ENCODE results near the gene ENO4.
A peak's percentile ranks its signal among the peaks of the same experiment; 100 is the strongest.

Gene ENO4

DNA sequence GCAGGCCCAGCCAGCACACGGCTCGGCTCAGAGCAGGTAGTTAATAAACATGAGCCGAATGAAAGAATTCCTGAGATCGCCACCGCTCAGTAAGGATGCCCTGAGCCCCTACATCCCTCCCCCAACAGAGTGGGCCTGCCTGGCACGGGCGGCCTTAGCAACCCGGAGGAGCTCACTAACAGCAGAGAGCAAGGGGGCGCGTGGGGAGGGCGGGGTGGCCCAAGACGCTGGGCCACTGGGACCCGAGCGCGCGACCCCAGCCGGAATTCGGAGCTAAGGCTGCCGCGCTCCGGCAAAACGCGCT, 403 bp upstream of the ENO4 start:
- no peaks in the 10 kb centered on the region for H3K27me3 ChIP-seq (ENCODE audit: low read length)
- no peaks in the 10 kb centered on the region for H3F3A ChIP-seq (ENCODE audit: insufficient read depth)
- H3K36me3 ChIP-seq (ENCODE audit: low read length): no peaks in the 10 kb centered on the region
- H3K9me2 ChIP-seq (replicated peaks; ENCODE audit: insufficient read depth, low read length): no peaks in the 10 kb centered on the region
- 0 out of 2 replicates have a peak overlapping the region, but pooled peaks have one; percentile 28 for H3K27ac ChIP-seq (ENCODE audit: low read depth, low read length)
- H4K20me1 ChIP-seq (ENCODE audit: low read depth, low read length): no peaks in the 10 kb centered on the region
- peak overlapping the region; percentile 35 for H3K4me2 ChIP-seq (ENCODE audit: low read depth, low read length, poor library complexity, severe bottlenecking)
- H3K4me3 ChIP-seq (ENCODE audit: insufficient read depth, low read length, poor library complexity, severe bottlenecking): peak overlapping the region; percentile 29
- peak overlapping the region; percentile 45 for H3K9ac ChIP-seq (ENCODE audit: low read length)
- H3K79me2 ChIP-seq (ENCODE audit: insufficient read depth, low read length): no peaks in the 10 kb centered on the region
- H2AFZ ChIP-seq (ENCODE audit: low read depth, low read length, severe bottlenecking): peak overlapping the region; percentile 17
- H3K9me3 ChIP-seq (ENCODE audit: insufficient read depth, low read length): no peaks in the 10 kb centered on the region
- TF ChIP-seq EZH2phosphoT487 (conservative IDR thresholded peaks at IDR 0.05; ENCODE audit: low read length): no peak
- no peak for TF ChIP-seq CTCF (IDR thresholded peaks at IDR 0.05; ENCODE audit: insufficient read depth, low read length, poor library complexity, severe bottlenecking)

GRCh38 chr10:116850058-116850611, 836 bp downstream of the ENO4 start:
- peak overlapping the region; percentile 2 for H3K4me2 ChIP-seq (ENCODE audit: low read depth, low read length, poor library complexity, severe bottlenecking)
- H3K79me2 ChIP-seq (ENCODE audit: insufficient read depth, low read length): no peaks in the 10 kb centered on the region
- no peaks in the 10 kb centered on the region for H3K9me3 ChIP-seq (ENCODE audit: insufficient read depth, low read length)
- no peaks in the 10 kb centered on the region for H3K9me2 ChIP-seq (replicated peaks; ENCODE audit: insufficient read depth, low read length)
- H3F3A ChIP-seq (ENCODE audit: insufficient read depth): no peaks in the 10 kb centered on the region
- H3K27me3 ChIP-seq (ENCODE audit: low read length): no peaks in the 10 kb centered on the region
- H3K4me3 ChIP-seq (ENCODE audit: insufficient read depth, low read length, poor library complexity, severe bottlenecking): no peak overlapping the region
- H3K36me3 ChIP-seq (ENCODE audit: low read length): no peaks in the 10 kb centered on the region
- H3K27ac ChIP-seq (ENCODE audit: low read depth, low read length): no peak overlapping the region
- H4K20me1 ChIP-seq (ENCODE audit: low read depth, low read length): no peaks in the 10 kb centered on the region
- TF ChIP-seq CTCF (IDR thresholded peaks at IDR 0.05; ENCODE audit: insufficient read depth, low read length, poor library complexity, severe bottlenecking) (no peak), EZH2phosphoT487 (conservative IDR thresholded peaks at IDR 0.05; ENCODE audit: low read length) (no peak)
- H2AFZ ChIP-seq (ENCODE audit: low read depth, low read length, severe bottlenecking): no peak overlapping the region
- H3K9ac ChIP-seq (ENCODE audit: low read length): 0 out of 2 replicates have a peak overlapping the region, but pooled peaks have one; percentile 45

DNA sequence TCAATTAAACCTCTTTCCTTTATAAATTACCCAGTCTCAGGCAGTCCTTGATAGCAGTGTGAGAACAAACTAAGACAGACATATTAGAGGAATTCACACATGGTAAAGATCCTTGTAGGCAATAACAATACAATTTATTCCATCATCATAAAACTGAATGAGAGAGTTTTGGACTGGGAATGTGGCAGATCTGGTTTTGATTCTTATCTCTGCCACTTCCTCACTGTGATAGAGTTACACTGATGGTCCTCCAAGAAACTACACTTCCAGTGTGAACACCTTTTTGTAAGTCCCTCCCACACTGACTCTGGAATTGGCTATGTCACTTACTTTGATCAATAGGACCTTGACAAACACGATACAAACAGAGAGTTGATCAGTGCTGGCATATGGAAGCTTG, 2.9 kb downstream of the ENO4 start:
- Histone ChIP-seq H3K27me3 (ENCODE audit: low read length) (no peaks in the 10 kb centered on the region), H3K4me3 (ENCODE audit: insufficient read depth, low read length, poor library complexity, severe bottlenecking) (no peak overlapping the region), H4K20me1 (ENCODE audit: low read depth, low read length) (no peaks in the 10 kb centered on the region), H3K4me2 (ENCODE audit: low read depth, low read length, poor library complexity, severe bottlenecking) (no peak overlapping the region), H3F3A (ENCODE audit: insufficient read depth) (no peaks in the 10 kb centered on the region), H3K27ac (ENCODE audit: low read depth, low read length) (no peak overlapping the region), H3K36me3 (ENCODE audit: low read length) (no peaks in the 10 kb centered on the region), H2AFZ (ENCODE audit: low read depth, low read length, severe bottlenecking) (no peak overlapping the region), H3K9ac (ENCODE audit: low read length) (no peak overlapping the region), H3K79me2 (ENCODE audit: insufficient read depth, low read length) (no peaks in the 10 kb centered on the region), H3K9me3 (ENCODE audit: insufficient read depth, low read length) (no peaks in the 10 kb centered on the region), H3K9me2 (replicated peaks; ENCODE audit: insufficient read depth, low read length) (no peaks in the 10 kb centered on the region)
- TF ChIP-seq EZH2phosphoT487 (conservative IDR thresholded peaks at IDR 0.05; ENCODE audit: low read length): no peak
- TF ChIP-seq CTCF (IDR thresholded peaks at IDR 0.05; ENCODE audit: insufficient read depth, low read length, poor library complexity, severe bottlenecking): no peak
